Activated T-helper 1 cell treated with anti-CD3 and anti-CD28 coated beads, Interleukin-2, amount 50 U/mL, for 16 hours (primary cell): ENCODE data around the gene MOGAT2.

Experiments used
- DNase-seq, 2 donors: peaks; one replicate each; pipeline ENCODE4 v3.0.0-alpha.2; 2020; ENCODE audit warnings: low read depth in 1 of 2, low spot score in 1 of 2

Gene MOGAT2

GRCh38 chr11:75777461-75778110, 59.9 kb downstream of the MOGAT2 start:
- no peak for DNase-seq

GRCh38 chr11:75778962-75779361, 61.3 kb downstream of the MOGAT2 start:
- no peak for DNase-seq

GRCh38 chr11:75779960-75780359, 62.3 kb downstream of the MOGAT2 start:
- DNase-seq, result no peak

GRCh38 chr11:75780888-75781287, 63.2 kb downstream of the MOGAT2 start:
- no peak for DNase-seq

- no peak for DNase-seq
These were observed 63.7 kb downstream of the MOGAT2 start for GRCh38 chr11:75781296-75781695.

- no peak for DNase-seq
These were observed 64.2 kb downstream of the MOGAT2 start for GRCh38 chr11:75781831-75782230.
